ENCODE results near the gene COQ10A. TPM values are rescaled to one million over a fixed set of nuclear protein-coding genes. Genes with fewer than 3 reads are reported as not detected.

COQ10A gene
- total RNA-seq, 1 experiment from 2014 or later = 6.9 TPM

GRCh38 chr12:56258820-56259183 lies 7.9 kb upstream of the COQ10A start:
- CTCF ChIA-PET = interaction anchor here (0.7 kb wide), 1 partner anchor 147 kb away, joined by 5 read pairs; no protein-coding TSS in a partner anchor

GRCh38 chr12:56260380-56260779 lies 6.4 kb upstream of the COQ10A start:
- Histone ChIP-seq H3K4me1 (replicated peaks; ENCODE audit: insufficient read depth) (peaks cover 31% of the 10 kb centered on the region), H3K27ac (no peak overlapping the region), H3K36me3 (ENCODE audit: low read depth) (peaks cover 10% of the 10 kb centered on the region; the same call in 1 of the 2 replicates), H3F3A (ENCODE audit: insufficient read depth, low read depth) (peaks cover 20% of the 10 kb centered on the region; the same call in 1 of the 2 replicates), H2AFZ (no peak overlapping the region), H3K9me2 (ENCODE audit: insufficient read depth) (no peaks in the 10 kb centered on the region; the same call in 1 of the 2 replicates), H3K27me3 (ENCODE audit: insufficient read depth, low read depth) (no peaks in the 10 kb centered on the region), H4K20me1 (ENCODE audit: insufficient read depth) (peaks cover 19% of the 10 kb centered on the region), H3K4me2 (no peak overlapping the region), H3K4me3 (no peak overlapping the region), H3K79me2 (ENCODE audit: low read depth) (peaks cover 25% of the 10 kb centered on the region), H3K9me3 (ENCODE audit: insufficient read depth, low read depth) (no peaks in the 10 kb centered on the region)
- TF ChIP-seq EZH2 (IDR thresholded peaks at IDR 0.05; ENCODE audit: low read depth) (no peak), CTCF (conservative IDR thresholded peaks at IDR 0.05) (no peak)
- DNase-seq = no peak
- intact Hi-C loops (cut with micrococcal nuclease; ENCODE audit: unreplicated experiment) = no loop called here
- POLR2A ChIA-PET (ENCODE audit: unreplicated experiment) = no interaction called here
- no TSS peak for BruUV-seq (replicated peaks)
- CTCF ChIA-PET = interaction anchor here (0.6 kb wide), 1 partner anchor 70 kb away, joined by 9 read pairs; no protein-coding TSS in a partner anchor

More at GRCh38 chr12:56258820-56259183, 7.9 kb upstream of the COQ10A start:
- no peaks in the 10 kb centered on the region for H3K27me3 ChIP-seq (ENCODE audit: insufficient read depth, low read depth)
- H3K4me2 ChIP-seq = peak overlapping the region; percentile 96
- peaks cover 31% of the 10 kb centered on the region for H3K4me1 ChIP-seq (replicated peaks; ENCODE audit: insufficient read depth)
- no peaks in the 10 kb centered on the region for H3K9me3 ChIP-seq (ENCODE audit: insufficient read depth, low read depth)
- intact Hi-C loops (cut with micrococcal nuclease; ENCODE audit: unreplicated experiment) = loop anchor here (1.0 kb wide), 1 partner anchor 7 kb away; the partner anchor contains the start of gene COQ10A
- H3F3A ChIP-seq (ENCODE audit: insufficient read depth, low read depth) = peaks cover 20% of the 10 kb centered on the region; the same call in 1 of the 2 replicates
- no peak for DNase-seq
- no peaks in the 10 kb centered on the region; the same call in 1 of the 2 replicates for H3K9me2 ChIP-seq (ENCODE audit: insufficient read depth)
- BruUV-seq (replicated peaks) = TSS peak; percentile 56
- H3K79me2 ChIP-seq (ENCODE audit: low read depth) = peaks cover 26% of the 10 kb centered on the region
- POLR2A ChIA-PET (ENCODE audit: unreplicated experiment) = no interaction called here
- no peak overlapping the region for H3K27ac ChIP-seq
- H3K36me3 ChIP-seq (ENCODE audit: low read depth) = peaks cover 21% of the 10 kb centered on the region
- H4K20me1 ChIP-seq (ENCODE audit: insufficient read depth) = peaks cover 19% of the 10 kb centered on the region
- H2AFZ ChIP-seq = peak overlapping the region; percentile 87
- peak overlapping the region; percentile 96; the same call in 1 of the 2 replicates for H3K4me3 ChIP-seq
- TF ChIP-seq CTCF (conservative IDR thresholded peaks at IDR 0.05) (no peak; the same call in 1 of the 2 replicates), EZH2 (IDR thresholded peaks at IDR 0.05; ENCODE audit: low read depth) (no peak)

- Histone ChIP-seq H3K4me2 (no peak overlapping the region), H3K36me3 (ENCODE audit: low read depth) (0 out of 2 replicates have a peak, but pooled peaks cover 6% of the 10 kb centered on the region), H3K79me2 (ENCODE audit: low read depth) (peaks cover 20% of the 10 kb centered on the region), H2AFZ (no peak overlapping the region), H3K4me3 (no peak overlapping the region), H3K9me2 (ENCODE audit: insufficient read depth) (no peaks in the 10 kb centered on the region; the same call in 1 of the 2 replicates), H3K27me3 (ENCODE audit: insufficient read depth, low read depth) (no peaks in the 10 kb centered on the region), H3K9me3 (ENCODE audit: insufficient read depth, low read depth) (no peaks in the 10 kb centered on the region), H3F3A (ENCODE audit: insufficient read depth, low read depth) (peaks cover 20% of the 10 kb centered on the region; the same call in 1 of the 2 replicates), H3K4me1 (replicated peaks; ENCODE audit: insufficient read depth) (peaks cover 36% of the 10 kb centered on the region), H4K20me1 (ENCODE audit: insufficient read depth) (peaks cover 14% of the 10 kb centered on the region), H3K27ac (no peak overlapping the region)
- BruUV-seq (replicated peaks) = no TSS peak
- no peak for TF ChIP-seq EZH2 (IDR thresholded peaks at IDR 0.05; ENCODE audit: low read depth)
- no peak for TF ChIP-seq CTCF (conservative IDR thresholded peaks at IDR 0.05)
- DNase-seq = no peak
- intact Hi-C loops (cut with micrococcal nuclease; ENCODE audit: unreplicated experiment) = no loop called here
- CTCF ChIA-PET = no interaction called here
- POLR2A ChIA-PET (ENCODE audit: unreplicated experiment) = no interaction called here
These were observed 5.8 kb upstream of the COQ10A start for GRCh38 chr12:56260921-56261320.

All from PC-9 (cell line).